Measurements from ENCODE around the gene ANXA11. TPM values are rescaled to one million over a fixed set of nuclear protein-coding genes. Genes with fewer than 3 reads are reported as not detected.

Gene ANXA11
- total RNA-seq, 4 donors from 2014 or later, result 110 to 269 (median 238) TPM

DNA sequence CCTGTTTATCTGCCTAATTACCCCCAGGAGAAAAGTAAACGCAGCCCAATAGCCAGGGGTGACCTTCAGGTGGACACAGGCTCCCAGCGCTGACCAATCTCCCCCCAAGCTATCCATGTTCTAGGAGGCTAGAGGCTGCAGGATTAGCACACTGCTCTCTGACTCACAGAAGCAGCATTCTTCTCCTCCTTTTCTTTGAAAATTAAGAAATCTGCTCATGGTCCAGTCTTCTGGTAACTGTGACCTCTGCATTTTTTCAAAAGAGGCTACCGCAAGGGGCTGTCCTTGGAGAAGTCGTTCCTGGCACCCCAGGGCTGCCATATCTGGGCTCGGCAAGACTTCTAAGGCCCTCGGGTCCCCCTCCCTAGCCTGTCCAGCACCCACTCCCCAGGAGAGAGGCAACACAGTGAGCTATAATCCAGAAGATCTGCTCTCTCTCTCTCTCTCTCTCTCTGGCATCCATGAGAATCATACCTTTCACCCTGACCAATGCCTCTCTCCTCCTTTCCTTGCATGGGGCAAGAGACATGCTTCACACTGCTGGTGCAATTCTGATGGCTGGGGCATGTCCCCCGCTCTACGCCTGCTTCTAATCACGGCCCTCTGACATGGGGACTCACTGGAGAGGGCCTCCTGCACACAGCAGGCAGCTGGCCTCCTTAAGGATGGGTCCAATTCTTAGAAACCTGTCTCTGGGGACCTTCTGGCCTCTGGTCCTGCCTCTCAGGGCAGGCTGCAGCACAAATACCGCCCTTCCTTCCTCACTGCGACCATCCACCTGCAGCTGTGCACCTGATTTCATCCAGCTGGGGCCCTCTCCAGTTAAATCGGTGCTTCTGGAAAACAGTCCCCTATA, 27.3 kb downstream of the ANXA11 start:
- no peak for TF ChIP-seq POLR2A (IDR thresholded peaks at IDR 0.05)
- TF ChIP-seq, protein P1, sequence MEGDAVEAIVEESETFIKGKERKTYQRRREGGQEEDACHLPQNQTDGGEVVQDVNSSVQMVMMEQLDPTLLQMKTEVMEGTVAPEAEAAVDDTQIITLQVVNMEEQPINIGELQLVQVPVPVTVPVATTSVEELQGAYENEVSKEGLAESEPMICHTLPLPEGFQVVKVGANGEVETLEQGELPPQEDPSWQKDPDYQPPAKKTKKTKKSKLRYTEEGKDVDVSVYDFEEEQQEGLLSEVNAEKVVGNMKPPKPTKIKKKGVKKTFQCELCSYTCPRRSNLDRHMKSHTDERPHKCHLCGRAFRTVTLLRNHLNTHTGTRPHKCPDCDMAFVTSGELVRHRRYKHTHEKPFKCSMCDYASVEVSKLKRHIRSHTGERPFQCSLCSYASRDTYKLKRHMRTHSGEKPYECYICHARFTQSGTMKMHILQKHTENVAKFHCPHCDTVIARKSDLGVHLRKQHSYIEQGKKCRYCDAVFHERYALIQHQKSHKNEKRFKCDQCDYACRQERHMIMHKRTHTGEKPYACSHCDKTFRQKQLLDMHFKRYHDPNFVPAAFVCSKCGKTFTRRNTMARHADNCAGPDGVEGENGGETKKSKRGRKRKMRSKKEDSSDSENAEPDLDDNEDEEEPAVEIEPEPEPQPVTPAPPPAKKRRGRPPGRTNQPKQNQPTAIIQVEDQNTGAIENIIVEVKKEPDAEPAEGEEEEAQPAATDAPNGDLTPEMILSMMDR (IDR thresholded peaks at IDR 0.05), result no peak
- Histone ChIP-seq H3K4me3 (no peak overlapping the region), H3K27me3 (no peaks in the 10 kb centered on the region), H3K4me1 (peaks cover 0 to 24% (median 0%) of the 10 kb centered on the region in 4 donors), H3K36me3 (peaks cover 0 to 25% (median 0%) of the 10 kb centered on the region in 3 donors), H3K9me3 (no peaks in the 10 kb centered on the region), H3K27ac (no peak overlapping the region)
- DNase-seq, result no peak

DNA sequence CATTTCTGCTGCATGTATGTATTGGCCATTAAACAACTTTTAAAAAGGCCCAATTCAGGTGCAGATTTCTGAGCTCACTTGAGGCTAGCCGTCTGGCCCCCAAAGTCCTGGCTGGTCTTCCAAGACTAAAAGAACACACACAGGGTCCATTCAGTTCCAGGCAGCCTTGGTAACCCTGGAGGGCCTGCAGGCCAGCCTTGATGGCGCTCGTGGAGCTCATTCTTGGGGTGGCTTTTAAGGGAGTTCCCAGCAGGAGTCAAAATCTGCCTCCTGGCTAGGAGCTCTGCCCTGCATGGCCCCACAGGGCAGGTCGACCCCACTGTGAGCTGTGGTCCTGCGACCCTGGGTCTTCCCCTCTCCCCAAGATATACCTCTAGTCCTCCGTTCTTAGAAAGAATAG, 28.8 kb downstream of the ANXA11 start:
- Histone ChIP-seq H3K4me3 (no peak overlapping the region), H3K4me1 (peaks cover 0 to 26% (median 0%) of the 10 kb centered on the region in 4 donors), H3K27ac (no peak overlapping the region), H3K27me3 (no peaks in the 10 kb centered on the region), H3K9me3 (no peaks in the 10 kb centered on the region), H3K36me3 (peaks cover 0 to 39% (median 0%) of the 10 kb centered on the region in 3 donors)
- TF ChIP-seq, protein P1 (IDR thresholded peaks at IDR 0.05), result no peak
- TF ChIP-seq POLR2A (IDR thresholded peaks at IDR 0.05), result no peak
- DNase-seq, result no peak

DNA sequence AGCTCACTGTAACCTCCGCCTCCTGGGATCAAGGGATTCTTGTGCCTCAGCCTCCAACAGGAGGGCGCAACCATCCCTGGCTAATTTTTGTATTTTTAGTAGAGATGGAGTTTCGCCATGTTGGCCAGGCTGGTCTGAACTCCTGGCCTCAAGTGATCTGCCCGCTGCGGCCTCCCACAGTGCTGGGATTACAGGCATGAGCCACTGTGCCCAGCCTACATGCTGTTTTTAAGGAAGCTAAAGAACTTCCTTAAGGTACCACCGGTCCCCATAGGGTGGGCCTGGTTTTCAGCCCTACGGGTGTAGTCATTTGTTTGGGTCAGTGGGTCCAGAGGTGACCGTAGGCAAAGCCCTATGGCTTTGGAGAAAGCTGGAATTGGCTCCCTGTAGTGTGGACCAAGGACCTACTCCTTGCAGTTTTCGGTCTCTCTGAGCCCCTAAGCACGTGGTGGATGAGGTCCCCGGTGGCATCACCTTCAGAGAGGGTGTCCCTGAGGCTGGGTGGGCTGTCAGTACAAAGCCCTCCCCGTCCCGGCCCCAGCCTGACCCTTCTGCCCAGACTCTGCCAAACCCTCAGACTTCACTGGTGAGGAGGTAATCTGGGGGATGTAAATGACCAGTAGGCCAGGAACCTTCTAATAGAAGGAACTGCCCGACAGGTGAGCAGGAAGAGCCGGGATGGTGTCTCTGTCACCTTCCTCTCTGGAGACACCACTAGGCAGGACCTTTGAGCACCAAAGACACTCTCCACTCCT, 30.5 kb downstream of the ANXA11 start:
- Histone ChIP-seq H3K4me1 (peaks cover 0 to 26% (median 0%) of the 10 kb centered on the region in 4 donors), H3K27ac (no peak overlapping the region), H3K27me3 (no peaks in the 10 kb centered on the region), H3K9me3 (no peaks in the 10 kb centered on the region), H3K36me3 (peaks cover 0 to 38% (median 0%) of the 10 kb centered on the region in 3 donors), H3K4me3 (no peak overlapping the region)
- no peak for TF ChIP-seq POLR2A (IDR thresholded peaks at IDR 0.05)
- TF ChIP-seq, protein P1 (IDR thresholded peaks at IDR 0.05), result no peak
- DNase-seq, result no peak

DNA sequence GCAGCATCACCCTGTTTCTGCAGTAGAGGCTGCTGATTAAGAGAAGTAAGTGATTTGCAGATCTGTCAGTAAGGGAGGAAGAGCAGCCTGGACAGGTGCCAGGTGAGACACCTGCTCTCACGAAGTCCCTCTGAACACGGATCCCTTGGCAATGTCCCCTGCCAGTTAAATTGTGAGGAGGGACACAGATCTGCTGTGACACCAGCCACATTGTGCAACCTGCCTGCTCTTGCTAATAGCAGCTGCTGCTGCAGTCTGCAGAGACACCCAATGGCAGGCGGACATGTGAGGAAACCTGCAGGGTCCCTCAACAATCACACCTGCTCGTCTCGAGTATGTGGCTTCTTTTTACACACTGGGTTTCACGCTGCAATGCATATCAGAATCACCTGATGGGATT, 31.9 kb downstream of the ANXA11 start:
- Histone ChIP-seq H3K4me3 (no peak overlapping the region), H3K9me3 (no peaks in the 10 kb centered on the region), H3K27ac (peak overlapping the region in 1 of 4 donors; percentile 19), H3K27me3 (no peaks in the 10 kb centered on the region), H3K4me1 (peaks cover 0 to 25% (median 0%) of the 10 kb centered on the region in 4 donors), H3K36me3 (peaks cover 0 to 51% (median 0%) of the 10 kb centered on the region in 3 donors)
- TF ChIP-seq, protein P1 (IDR thresholded peaks at IDR 0.05), result no peak
- no peak for TF ChIP-seq POLR2A (IDR thresholded peaks at IDR 0.05)
- DNase-seq, result peak in 1 of 3 donors; percentile 48

DNA sequence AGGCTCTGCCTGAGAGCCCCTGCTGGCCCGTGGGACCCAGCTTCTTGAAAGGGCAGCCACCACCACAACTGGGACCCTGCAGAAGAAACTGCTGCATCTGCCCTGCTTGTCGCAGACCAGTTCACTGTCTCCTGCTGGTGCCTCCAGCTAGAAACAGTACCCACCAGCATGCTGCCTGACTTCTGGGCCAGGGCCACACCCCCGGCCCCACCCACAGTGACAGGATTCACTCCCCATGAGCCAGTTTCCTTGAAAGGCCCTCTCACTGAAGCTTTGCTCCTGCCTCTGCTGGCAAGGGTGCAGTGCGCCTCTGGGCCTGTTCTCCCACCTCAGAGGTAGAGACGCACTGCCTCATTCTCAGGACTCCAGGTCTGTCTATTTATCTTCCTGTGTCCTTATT, 32.4 kb downstream of the ANXA11 start:
- peak in 2 of 3 donors; percentile 59 to 68 for DNase-seq
- H3K36me3 ChIP-seq, result peaks cover 0 to 53% (median 0%) of the 10 kb centered on the region in 3 donors
- no peaks in the 10 kb centered on the region for H3K9me3 ChIP-seq
- no peak overlapping the region for H3K4me3 ChIP-seq
- peaks cover 0 to 19% (median 0%) of the 10 kb centered on the region in 4 donors for H3K4me1 ChIP-seq
- no peaks in the 10 kb centered on the region for H3K27me3 ChIP-seq
- H3K27ac ChIP-seq, result peak overlapping the region in 1 of 4 donors; percentile 32
- TF ChIP-seq, protein P1 (IDR thresholded peaks at IDR 0.05), result no peak
- no peak for TF ChIP-seq POLR2A (IDR thresholded peaks at IDR 0.05)
